T follicular helper cell (primary cell): ENCODE results near the gene SLC44A4.
"Not testable (repeated sequence)": the region's sequence is repeated elsewhere in the genome, so short reads cannot be mapped to it uniquely, and the experiment has no call there.

Experiments
- DNase-seq: peaks from one replicate; pipeline ENCODE4 v3.0.0-alpha.2; 2020; ENCODE audit warnings: low read depth
- total RNA-seq, 2 experiments: gene quantifications; one replicate each; lab custom pipeline; 2026; lab: John Stamatoyannopoulos, UW

SLC44A4 gene
- 0 to 0.04 reads per million in 2 experiments for total RNA-seq

GRCh38 chr6:31878726-31879125, at the start of gene SLC44A4:
Gene SLC44A4, minus strand, starts transcription at chr6:31878997. Its CDS starts 17 bp downstream, at chr6:31878980.
- no peak for DNase-seq

- DNase-seq: no peak
Observed at GRCh38 chr6:31928672-31928939, 49.8 kb upstream of the SLC44A4 start.

- no peak for DNase-seq
Observed at GRCh38 chr6:31927863-31928671, 49.3 kb upstream of the SLC44A4 start.

GRCh38 chr6:31927242-31927862, 48.6 kb upstream of the SLC44A4 start, which contains the start of gene C2:
Gene C2, plus strand, starts transcription at chr6:31927717. Its CDS starts 36 bp downstream, at chr6:31927753.
- no peak for DNase-seq

DNA sequence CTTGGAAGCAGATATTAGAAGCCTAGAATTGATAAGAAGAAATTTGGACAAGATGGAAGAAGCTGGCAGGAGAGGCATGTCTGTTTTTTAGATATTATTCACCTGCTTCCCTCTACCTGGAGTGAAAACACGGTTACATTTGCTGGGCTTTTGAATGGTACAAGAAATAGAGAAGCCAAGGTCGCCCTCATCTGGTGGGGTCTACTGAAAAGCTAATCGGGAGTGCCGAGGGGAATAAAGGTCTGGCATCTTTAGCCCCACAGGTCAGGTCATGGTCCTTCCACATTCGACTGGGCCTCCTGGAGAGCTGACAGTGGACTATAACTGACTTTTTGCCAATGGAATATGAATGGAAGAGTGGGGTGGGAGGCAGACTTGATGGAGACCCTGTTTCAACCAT, 44.1 kb upstream of the SLC44A4 start:
- DNase-seq: no peak

GRCh38 chr6:31920811-31921210, 42.0 kb upstream of the SLC44A4 start:
- no peak for DNase-seq

DNA sequence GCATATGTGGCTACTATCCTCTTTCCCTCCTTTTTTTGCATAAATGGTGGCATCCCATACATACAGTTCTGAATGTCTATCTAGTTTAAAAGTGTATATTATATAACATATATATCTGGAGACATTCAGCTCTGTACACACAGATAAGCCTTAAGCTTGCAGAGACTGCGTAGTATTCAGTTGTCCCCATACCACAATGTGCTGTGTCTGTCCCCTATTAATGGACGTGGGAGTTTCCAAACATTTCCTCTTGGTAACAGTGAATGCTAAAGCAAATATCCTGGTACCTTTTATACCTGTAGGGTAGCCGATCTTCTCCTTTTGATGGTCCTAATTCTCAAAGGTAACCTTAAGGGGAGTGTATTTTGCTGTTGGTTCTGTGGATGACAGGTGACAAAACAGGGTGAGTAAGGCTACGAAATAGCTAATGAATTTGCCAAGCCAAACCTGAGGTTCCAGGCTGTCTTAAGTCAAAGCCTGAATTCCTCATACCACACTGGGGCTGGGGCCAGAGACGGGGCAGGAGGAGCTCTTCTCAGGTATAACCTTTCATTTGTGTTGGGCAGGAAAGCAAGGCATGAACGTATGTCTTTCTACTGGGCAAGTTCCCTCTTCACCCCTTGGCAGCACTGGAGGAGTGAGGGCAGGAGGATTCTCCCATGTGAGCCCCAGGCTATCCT, 41.0 kb upstream of the SLC44A4 start:
- DNase-seq: no peak

- DNase-seq: no peak
Observed at GRCh38 chr6:31918069-31918720, 39.4 kb upstream of the SLC44A4 start.

DNA sequence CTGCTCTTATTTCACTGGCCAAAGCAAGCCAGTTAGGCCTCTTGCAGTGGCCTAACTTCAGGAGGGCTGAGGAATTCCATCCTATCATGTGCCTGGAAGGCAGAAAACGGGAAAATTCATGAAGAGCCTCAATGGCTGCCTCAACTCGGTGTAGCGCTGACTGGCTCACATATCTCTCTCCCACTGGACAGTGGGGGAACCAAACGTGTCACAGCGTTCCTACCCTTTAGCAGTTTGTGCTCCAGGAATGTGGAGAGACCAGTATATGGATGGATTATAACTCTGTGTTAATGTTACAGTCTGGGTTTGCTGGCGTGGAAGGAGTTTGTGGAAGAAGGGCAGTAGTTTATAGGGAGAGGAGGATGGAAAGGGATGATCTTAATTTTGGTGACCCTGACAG, 37.0 kb upstream of the SLC44A4 start:
- DNase-seq: no peak

GRCh38 chr6:31915351-31915750, 36.6 kb upstream of the SLC44A4 start:
- DNase-seq: no peak

DNA sequence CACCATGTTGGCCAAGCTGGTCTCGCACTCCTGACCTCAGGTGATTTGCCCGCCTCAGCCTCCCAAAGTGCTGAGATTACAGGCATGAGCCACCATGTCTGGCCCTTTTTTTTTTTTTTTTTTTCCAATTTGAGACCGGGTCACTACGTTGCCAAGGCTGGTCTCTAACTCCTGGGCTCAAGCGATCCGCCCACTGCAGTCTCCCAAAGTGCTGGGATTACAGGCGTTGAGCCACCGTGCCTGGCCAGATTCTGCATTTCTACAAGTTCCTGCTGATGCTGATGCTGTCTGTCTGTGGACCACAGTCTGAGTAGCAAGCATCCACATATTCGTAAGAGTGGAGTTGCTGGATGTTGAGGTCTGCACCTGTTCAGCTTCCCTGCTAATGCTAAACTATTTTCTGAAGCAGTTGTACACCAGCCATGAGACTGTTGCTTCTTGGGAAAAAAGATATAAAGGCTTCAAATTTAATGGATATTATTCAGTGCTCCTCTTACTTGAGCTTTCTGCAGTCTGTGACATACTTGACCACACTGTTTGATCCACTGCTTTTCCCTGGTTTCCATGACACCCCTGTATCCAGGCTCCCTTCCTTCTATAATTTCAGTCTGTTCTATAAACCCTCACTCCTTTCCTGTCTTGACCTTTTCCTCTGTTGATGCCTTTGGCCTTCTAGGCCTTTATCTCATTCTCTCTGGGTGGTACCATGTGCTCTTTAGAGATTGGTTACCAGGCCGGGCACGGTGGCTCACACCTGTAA, 33.2 kb upstream of the SLC44A4 start:
- no peak for DNase-seq

DNA sequence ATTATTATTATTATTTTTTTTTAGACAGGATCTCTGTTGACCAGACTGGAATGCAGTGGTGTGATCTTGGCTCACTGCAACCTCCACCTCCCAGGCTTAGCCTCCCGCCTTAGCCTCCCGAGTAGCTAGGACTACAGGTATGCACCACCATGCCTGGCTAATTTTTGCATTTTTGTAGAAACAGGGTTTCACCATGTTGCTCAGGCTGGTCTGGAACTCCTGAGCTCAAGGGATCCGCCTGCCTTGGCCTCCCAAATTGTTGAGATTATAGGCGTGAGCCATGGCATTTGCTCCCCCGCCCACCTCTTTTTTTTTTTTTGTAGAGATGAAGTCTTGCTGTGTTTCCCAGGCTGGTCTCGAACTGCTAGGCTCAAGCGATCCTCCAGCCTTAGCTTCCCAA, 30.5 kb upstream of the SLC44A4 start:
- not testable (repeated sequence) for DNase-seq

DNA sequence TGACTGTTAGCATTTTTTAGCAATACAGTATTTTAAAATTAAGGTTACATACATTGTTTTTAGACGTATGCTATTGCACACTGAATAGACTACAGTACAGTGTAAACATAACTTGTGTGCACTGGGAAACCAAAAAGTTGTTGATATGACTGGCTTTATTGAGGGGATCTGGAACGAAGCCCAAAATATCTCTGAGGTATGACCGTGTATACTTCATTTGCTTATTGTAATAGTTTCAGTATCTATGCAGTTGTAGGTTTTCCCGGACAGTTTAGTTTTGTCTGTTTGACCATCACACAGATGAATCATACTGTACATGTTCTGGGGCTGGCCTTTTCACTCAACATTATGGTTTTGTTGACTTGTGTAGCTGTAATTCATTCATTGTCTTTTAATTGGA, 30.0 kb upstream of the SLC44A4 start:
- DNase-seq: no peak

DNA sequence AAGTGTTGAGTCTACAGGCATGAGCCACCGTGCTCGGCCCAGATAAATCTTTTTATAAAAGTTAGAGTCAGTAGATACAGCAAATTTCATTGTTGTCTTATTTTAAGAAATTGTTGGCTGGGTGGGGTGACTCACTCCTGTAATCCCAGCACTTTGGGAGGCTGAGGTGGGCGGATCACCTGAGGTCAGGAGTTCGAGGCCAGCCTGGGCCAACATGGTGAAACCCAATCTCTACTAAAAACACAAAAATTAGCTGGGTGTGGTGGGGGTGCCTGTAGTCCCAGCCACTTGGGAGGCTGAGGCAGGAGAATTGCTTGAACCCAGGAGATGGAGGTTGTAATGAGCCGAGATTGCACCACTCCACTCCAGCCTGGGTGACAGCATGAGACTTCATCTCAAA, 29.5 kb upstream of the SLC44A4 start:
- not testable (repeated sequence) for DNase-seq

DNA sequence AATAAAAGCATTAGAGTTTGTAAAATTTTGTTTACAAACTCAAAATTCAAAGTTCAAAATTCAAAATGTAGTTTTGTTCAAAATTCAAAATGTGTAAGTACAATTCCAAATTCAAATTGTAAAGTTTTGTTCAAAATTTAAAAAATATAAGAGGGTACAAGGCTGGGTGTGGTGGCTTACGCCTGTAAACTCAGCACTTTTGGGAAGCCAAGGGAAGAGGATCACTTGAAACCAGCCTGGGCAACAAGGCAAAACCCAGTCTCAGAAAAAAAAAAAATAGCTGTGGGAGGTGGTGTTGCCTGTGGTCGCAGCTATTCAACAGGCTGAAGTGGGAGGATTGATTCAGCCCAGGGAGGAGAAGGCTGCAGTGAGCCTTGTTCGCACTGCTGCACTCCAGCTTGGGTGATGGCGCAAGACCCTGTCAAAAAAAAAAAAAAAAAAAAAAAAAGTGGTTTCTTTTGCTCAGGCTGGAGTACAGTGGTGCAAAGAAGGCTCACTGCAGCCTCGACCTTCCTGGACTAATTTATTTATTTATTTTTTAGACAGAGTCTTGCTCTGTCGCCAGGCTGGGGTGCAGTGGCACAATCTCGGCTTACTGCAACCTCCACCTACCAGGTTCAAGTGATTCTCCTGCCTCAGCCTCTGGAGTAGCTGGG, 28.5 kb upstream of the SLC44A4 start:
- no peak for DNase-seq

- not testable (repeated sequence) for DNase-seq
Observed at GRCh38 chr6:31906727-31907126, 27.9 kb upstream of the SLC44A4 start.

- DNase-seq: no peak
Observed at GRCh38 chr6:31906122-31906521, 27.3 kb upstream of the SLC44A4 start.

GRCh38 chr6:31905041-31905440, 26.2 kb upstream of the SLC44A4 start:
- DNase-seq: no peak

DNA sequence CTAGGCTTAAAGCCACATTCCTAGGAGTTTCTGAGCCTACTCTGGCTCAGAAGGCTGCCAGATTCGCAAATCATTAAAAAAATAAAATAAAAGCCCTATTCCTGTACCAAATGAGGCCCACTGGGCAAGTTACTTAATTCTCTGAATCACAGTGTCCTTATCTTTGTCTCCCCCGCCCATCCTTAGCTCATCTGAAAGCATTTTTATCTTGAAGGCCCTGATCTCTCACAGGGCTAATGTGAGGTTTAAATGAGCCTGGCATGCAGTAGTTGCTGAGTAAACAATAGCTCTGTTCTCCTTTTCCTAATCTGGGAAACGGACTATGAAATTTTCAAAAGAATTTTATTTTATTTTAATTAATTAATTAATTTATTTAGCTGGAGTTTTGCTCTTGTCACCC, 25.2 kb upstream of the SLC44A4 start:
- DNase-seq: no peak

DNA sequence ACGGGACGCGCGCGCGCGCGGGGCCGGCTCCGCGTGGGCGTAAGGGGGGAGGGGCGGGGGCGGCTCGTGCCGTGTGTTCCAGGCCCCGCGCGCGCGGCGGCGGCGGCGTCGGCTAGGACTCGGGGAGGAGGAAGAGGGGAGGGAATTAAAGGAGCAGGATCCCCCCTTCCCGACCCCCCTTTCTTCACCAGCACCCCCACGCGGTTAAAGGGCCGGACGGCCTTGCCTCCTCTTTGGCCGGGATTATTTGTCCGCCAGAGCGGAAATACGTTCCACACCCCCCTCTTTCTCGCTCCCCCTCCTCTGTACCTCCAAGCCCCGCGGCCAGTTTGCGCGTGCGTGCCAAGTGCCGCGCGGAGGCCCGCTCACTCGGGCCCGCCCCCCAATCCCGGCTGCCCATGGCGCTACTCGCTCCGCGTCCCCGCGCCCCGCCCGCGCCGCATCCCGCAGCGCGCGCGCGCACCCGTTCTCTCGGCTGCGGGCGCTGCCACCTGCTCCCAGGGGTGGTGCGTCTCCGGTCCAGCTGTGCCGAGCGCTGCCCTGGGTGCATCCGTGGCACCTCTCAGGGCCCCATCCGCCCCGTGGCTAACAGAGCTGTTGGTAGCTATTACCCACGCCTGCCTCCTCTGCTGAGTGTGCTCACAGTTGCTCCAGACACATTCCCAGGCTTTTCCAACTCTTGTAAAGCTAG, 23.3 kb upstream of the SLC44A4 start, which contains the start of gene ZBTB12:
TSS of gene ZBTB12 (minus strand) at position 134 of the 691 bp plus-strand sequence. CDS start 781 bp downstream, outside the sequence.
- DNase-seq: peak; percentile 75
